ENCODE data around the gene ST8SIA4. TPM values are rescaled to one million over a fixed set of nuclear protein-coding genes. Genes with fewer than 3 reads are reported as not detected.
A peak's percentile ranks its signal among the peaks of the same experiment; 100 is the strongest.

ST8SIA4 gene
- total RNA-seq, 8 experiments from 2014 or later = 0.07 to 44.4 (median 18.0) TPM

DNA sequence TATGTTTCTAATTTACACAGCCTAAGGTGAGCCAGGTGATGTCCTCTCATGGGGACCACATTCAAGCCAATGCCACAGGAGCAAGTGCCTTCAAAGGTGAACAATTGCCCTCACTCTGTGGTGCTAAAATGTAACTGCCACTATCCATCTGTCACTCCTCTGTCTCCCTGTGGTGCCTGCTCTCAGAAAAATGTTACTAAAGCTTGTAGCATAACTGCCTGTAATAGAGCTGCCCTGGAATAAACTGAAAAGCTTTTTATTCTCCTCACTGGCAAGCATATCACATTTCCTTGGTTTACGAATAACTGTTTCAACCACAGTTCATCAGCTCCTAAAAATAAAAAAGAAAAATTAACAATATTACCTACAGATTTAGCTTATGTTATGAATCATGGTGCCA, 142.4 kb downstream of the ST8SIA4 start:
- in situ Hi-C loops (cut with MboI; ENCODE audit: low pct_unique_long_range_greater_than_20kb in 2 of 9, low sequenced_read_pairs in 9 of 9, unreplicated experiment in 9 of 9) = no loop called here
- H3K4me3 ChIP-seq = no peak overlapping the region
- 25 to 100% (median 90%) methylated on average over 1 of the region's 1 CpG; no CpG with 5 or more reads in 2 of the 10 experiments for WGBS, 10 experiments
- H3K27ac ChIP-seq = no peak overlapping the region
- peak in 2 of 8 experiments; percentile 24 to 42 for ATAC-seq (replicated peaks in 6 of 8)
- H3K4me1 ChIP-seq (replicated peaks in 1 of 2) = peaks cover 0 to 10% of the 10 kb centered on the region in 2 donors

DNA sequence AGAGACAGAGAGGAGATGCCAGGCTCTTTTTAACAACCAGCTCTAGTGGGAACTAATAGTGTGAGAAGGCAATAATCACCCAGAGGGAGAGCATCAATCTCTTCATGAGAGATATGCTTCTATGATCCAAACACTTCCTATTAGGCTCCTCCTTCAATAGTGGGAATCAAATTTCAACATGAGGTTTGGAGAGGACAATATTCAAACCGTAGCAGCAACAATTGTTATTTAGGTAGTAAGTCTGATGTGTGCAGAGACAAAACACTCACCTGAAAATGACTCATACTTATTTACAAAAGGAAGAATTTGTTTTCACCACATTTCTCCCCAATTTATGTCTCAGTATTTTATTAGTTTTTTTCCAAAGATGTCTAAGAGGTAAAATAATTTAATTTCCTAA, 144.3 kb downstream of the ST8SIA4 start:
- in situ Hi-C loops (cut with MboI; ENCODE audit: low pct_unique_long_range_greater_than_20kb in 2 of 9, low sequenced_read_pairs in 9 of 9, unreplicated experiment in 9 of 9) = no loop called here
- no peak for ATAC-seq (replicated peaks in 6 of 8)
- 0 to 75% (median 43%) methylated on average over 1 of the region's 1 CpG; no CpG with 5 or more reads in 1 of the 10 experiments for WGBS, 10 experiments
- no peak overlapping the region for H3K27ac ChIP-seq
- H3K4me1 ChIP-seq (replicated peaks in 1 of 2) = peaks cover 0 to 13% of the 10 kb centered on the region in 2 donors
- no peak overlapping the region for H3K4me3 ChIP-seq

DNA sequence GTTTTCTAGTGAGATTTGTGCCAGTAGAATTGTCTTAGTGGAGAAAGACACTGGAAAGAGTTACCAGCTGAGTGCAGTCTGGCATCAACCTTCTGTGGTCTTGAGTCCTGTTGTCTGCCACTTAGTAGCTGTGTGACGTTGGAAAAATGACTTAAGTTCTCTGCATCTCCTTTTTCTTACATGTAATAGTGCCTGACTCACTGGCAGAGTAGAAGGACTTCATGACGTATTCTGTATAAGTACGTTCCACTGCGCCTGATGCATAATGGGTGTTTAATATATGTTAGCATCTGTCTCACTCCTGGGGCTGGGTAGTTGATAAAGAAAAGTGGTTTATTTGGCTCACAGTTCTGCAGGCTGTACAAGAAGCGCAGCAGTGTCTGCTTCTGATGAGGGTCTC, 144.8 kb downstream of the ST8SIA4 start:
- Histone ChIP-seq H3K4me1 (replicated peaks in 1 of 2) (peaks cover 0 to 13% of the 10 kb centered on the region in 2 donors), H3K27ac (no peak overlapping the region), H3K4me3 (no peak overlapping the region)
- ATAC-seq (replicated peaks in 6 of 8) = no peak
- WGBS, 10 experiments = 57 to 100% (median 88%) methylated on average over 1 to 4 of the region's 5 CpGs; no CpG with 5 or more reads in 3 of the 10 experiments
- in situ Hi-C loops (cut with MboI; ENCODE audit: low pct_unique_long_range_greater_than_20kb in 2 of 9, low sequenced_read_pairs in 9 of 9, unreplicated experiment in 9 of 9) = no loop called here

DNA sequence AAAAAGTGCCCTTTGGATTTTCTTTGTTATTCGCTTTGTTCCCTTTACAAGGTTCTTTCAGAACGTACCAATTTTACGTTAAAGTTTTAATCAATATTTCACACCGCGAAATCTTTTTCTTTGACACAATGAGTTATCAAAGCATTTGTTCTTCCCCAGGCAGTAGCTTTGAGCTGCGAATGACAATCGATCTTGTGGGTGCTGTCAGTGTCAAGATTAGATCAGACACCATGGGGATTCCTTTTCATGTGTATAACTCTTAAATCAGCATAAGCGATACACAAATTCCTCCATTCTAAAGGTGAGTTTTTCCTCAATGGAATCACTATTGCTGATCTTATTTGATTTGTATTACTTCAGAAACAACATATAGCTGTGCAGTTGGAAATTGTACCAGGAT, 145.5 kb downstream of the ST8SIA4 start:
- Histone ChIP-seq H3K4me1 (replicated peaks in 1 of 2) (peaks cover 0 to 10% of the 10 kb centered on the region in 2 donors), H3K27ac (no peak overlapping the region), H3K4me3 (no peak overlapping the region)
- no peak for ATAC-seq (replicated peaks in 6 of 8)
- 10 to 42% (median 23%) methylated on average over 1 to 8 of the region's 8 CpGs for WGBS, 10 experiments
- in situ Hi-C loops (cut with MboI; ENCODE audit: low pct_unique_long_range_greater_than_20kb in 2 of 9, low sequenced_read_pairs in 9 of 9, unreplicated experiment in 9 of 9) = no loop called here

All from motor neuron (in vitro differentiated cells).